H1 (cell line): ENCODE data around the gene ZCCHC3. TPM values are rescaled to one million over a fixed set of nuclear protein-coding genes. Genes with fewer than 3 reads are reported as not detected.

Experiments
- CHD1 ChIP-seq: IDR thresholded peaks from 2 replicates; pipeline ENCODE4 v1.6.1; 2012; ENCODE audit warnings: low read depth, low read length, improper control_type of control experiment
- polyA plus RNA-seq, 7 experiments: library from polyadenylated mRNA; depleted of rRNA in 3 of 7; stranded (reverse) in 5 of 7; unstranded in 2 of 7; fragments of >200 nt in 5 of 7; fragments of 200-250 nt in 2 of 7; gene quantifications; 1 replicate in 5 of 7; 2 replicates in 1 of 7; 4 replicates in 1 of 7; pipeline versions ENCODE4 v1.2.1 to v1.2.3, GENCODE V29; 2011 to 2013; ENCODE audit warnings: missing spikeins in 2 of 7, mixed read lengths in 2 of 7
- total RNA-seq: library from RNA; stranded (reverse); fragmentation: NEBNext Ultra II Directional; extraction: Animal tissue kit (Norgen Biotek cat#: 25700); gene quantifications from 2 replicates; pipeline ENCODE4 v1.2.1, GENCODE V29; 2021

The ZCCHC3 gene
- total and polyA plus RNA-seq, 2 of the 8 experiments (the other 6 are each of a cell fraction or from before 2014, with no cell fraction given): 33.7 to 52.4 TPM

- no peak for TF ChIP-seq CHD1
Measured at GRCh38 chr20:326645-327185, 29.3 kb downstream of the ZCCHC3 start (continued).
